Ovary (tissue), 3 donors: Measurements from ENCODE around the gene COA8.

Source experiments
- EP300 ChIP-seq: sonication (generic); formaldehyde crosslinking; IDR thresholded peaks from one replicate; pipeline ENCODE4 v1.6.1; 2017; ENCODE audit warnings: antibody characterized with exemption
- POLR2A ChIP-seq: fragments of 450-650 bp; IDR thresholded peaks from one replicate; pipeline ENCODE4 v1.6.1; 2017; ENCODE audit warnings: antibody characterized with exemption, mild to moderate bottlenecking, moderate library complexity
- TF ChIP-seq, protein P1 (sequence below), 3 donors: fragments of 450-650 bp in 2 of 3; fragments of 200-600 bp in 1 of 3; IDR thresholded peaks; one replicate each; pipeline versions ENCODE4 v1.5.1 to v1.8.0; 2016 to 2022; ENCODE audit warnings: antibody characterized with exemption in 3 of 3, mild to moderate bottlenecking in 1 of 3
- donor health status: DM: no; HTN: no; CAD: no.

DNA sequence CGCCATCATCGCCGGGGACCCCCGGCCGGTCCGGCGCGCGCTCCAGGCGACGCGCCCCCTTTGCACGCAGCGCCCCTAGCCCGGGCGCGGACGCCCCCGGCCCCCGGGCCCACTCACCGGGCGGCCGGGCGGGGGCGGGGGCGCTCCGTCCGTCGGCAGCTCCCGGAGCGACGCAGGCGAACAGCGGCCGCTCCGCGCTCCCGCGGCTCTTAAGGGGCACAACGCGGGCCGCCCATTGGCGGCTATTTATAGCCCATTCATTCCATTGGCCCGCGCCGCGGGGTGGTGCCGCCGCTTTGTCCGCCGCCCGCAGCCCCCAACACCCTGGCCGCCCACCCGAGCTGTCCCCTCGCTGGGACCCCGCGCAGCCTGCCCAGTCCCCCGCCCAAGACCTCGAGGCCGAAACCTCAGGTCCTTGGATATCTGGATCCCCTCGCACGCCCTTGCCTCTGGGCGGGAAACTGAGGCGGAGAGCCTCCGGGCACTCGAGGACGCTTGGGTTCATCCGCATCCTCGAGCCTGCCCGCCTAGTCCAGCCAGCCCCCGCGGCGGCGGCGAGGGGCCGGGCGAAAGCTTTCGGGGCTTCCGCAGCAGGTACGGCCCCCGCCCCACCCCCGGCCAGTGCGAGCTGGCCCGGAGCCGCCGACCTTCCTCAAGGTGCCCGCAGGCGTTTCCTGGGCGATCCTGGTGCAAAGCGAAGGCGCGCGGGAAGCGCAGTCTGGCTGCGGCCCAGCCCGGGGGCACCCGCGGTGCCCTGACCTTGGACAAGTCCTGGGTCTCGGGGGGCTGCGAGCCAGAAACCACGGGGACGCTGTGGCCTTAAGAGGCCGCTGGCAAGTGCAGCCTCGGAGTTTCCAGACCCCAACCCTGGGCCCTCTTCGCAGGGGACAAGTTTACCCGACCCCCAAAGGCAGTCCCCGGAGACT is 39.8 kb upstream of the COA8 start, which contains the start of gene CKB:
- TF ChIP-seq, protein P1, sequence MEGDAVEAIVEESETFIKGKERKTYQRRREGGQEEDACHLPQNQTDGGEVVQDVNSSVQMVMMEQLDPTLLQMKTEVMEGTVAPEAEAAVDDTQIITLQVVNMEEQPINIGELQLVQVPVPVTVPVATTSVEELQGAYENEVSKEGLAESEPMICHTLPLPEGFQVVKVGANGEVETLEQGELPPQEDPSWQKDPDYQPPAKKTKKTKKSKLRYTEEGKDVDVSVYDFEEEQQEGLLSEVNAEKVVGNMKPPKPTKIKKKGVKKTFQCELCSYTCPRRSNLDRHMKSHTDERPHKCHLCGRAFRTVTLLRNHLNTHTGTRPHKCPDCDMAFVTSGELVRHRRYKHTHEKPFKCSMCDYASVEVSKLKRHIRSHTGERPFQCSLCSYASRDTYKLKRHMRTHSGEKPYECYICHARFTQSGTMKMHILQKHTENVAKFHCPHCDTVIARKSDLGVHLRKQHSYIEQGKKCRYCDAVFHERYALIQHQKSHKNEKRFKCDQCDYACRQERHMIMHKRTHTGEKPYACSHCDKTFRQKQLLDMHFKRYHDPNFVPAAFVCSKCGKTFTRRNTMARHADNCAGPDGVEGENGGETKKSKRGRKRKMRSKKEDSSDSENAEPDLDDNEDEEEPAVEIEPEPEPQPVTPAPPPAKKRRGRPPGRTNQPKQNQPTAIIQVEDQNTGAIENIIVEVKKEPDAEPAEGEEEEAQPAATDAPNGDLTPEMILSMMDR (IDR thresholded peaks at IDR 0.05) = no peak
- TF ChIP-seq POLR2A (peak; percentile 69), EP300 (no peak)
